Gastroesophageal sphincter (tissue), 3 donors: ENCODE results near the gene SH3D21.

ENCODE experiments used
- CTCF ChIP-seq, 4 experiments: fragments of 200-600 bp in 2 of 4; fragments of 450-650 bp in 2 of 4; sonication (generic) in 1 of 4; IDR thresholded peaks; one replicate each; pipeline ENCODE4 v1.5.1; 2017 to 2019; ENCODE audit warnings: antibody characterized with exemption in 4 of 4, mild to moderate bottlenecking in 2 of 4, moderate library complexity in 2 of 4
- EP300 ChIP-seq: sonication (generic); formaldehyde crosslinking; IDR thresholded peaks from one replicate; pipeline ENCODE4 v1.6.1; 2017; ENCODE audit warnings: antibody characterized with exemption, mild to moderate bottlenecking

GRCh38 chr1:36365381-36365780 is 59.2 kb downstream of the SH3D21 start:
- TF ChIP-seq CTCF (IDR thresholded peaks at IDR 0.05) (no peak), EP300 (no peak)
